ENCODE results near the gene CTPS1.

Gene CTPS1, protein sequence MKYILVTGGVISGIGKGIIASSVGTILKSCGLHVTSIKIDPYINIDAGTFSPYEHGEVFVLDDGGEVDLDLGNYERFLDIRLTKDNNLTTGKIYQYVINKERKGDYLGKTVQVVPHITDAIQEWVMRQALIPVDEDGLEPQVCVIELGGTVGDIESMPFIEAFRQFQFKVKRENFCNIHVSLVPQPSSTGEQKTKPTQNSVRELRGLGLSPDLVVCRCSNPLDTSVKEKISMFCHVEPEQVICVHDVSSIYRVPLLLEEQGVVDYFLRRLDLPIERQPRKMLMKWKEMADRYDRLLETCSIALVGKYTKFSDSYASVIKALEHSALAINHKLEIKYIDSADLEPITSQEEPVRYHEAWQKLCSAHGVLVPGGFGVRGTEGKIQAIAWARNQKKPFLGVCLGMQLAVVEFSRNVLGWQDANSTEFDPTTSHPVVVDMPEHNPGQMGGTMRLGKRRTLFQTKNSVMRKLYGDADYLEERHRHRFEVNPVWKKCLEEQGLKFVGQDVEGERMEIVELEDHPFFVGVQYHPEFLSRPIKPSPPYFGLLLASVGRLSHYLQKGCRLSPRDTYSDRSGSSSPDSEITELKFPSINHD

DNA sequence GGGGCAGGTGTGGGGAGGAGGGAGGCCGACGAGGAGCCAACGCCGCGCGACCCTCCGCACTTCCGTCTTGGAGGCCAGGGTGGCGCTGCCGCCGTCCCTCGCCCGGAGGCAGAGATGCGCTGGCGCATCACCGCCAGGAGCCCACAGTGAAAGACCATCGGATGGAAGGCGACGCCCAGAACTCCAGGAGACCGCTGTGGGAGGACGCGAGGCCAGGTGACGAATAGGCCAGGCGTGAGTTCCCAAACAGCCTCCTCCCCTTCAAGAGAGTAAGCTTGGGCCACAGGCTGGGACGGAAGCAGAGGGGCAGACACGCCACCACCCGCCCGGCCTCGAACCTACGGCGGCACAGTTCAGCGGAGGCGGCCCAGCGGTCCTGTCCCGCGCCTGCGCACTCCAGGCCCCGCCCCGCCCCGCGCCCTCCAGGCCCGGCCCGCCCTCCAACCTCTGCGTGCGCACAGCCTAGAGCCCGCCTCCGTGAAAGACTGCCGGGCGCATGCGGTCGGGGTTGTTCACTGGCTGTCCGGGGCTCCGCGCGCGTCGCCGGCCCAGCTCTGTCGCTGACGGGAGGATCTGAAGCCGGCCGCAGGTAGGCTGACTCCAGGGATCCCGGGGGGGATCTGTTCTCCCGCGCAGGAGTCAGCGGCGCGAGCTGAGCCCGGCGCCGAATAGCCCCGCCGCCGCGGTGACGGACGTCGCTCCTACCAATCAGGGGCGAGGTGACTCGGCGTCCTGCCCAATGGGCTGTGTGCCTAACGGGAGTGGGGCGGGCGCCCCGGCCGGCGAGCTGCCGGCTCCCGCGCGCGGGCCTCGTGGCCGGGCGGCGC is at the start of gene CTPS1:
Gene CTPS1, plus strand, starts transcription at position 456 of the 827 bp plus-strand sequence. CDS start 3,595 bp downstream, outside the sequence.
- DNase-seq: peak; percentile 98

DNA sequence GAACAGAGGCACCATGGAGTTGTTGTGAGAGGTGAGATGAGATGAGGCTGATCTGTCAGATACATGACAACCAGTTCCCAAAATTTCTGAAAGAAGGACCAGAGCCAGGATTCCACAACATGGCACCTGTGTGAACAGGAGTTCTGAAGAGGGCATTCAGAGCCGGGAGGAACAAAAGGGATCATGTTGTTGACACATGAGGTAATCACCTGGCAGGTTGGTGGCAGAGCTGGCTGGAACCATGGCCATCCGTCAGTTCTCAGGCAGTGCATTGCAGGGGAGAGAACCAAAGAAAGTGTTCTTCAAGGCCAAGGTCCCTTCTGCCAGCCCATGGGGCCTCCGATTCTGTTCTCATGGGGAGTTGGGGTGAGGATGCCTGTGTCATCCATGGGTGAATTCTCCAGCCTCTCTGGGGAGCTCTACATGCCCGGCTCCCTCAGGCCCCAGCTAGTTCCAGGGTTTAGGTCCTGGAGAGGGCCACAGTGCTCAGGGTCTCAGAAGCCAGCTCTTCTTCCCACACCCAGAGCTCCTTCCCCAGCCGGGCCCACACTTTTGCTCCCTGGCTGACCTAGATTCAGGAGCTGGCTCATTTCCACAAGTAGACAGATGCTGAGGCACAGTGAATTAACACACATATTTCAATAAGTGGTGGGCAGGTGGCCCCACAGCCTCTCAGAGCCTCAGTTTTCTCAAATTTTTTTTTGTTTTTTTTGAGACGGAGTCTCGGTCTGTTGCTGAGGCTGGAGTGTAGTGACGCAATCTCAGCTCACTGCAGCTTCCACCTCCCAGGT is 49.1 kb upstream of the CTPS1 start:
- DNase-seq: no peak

DNA sequence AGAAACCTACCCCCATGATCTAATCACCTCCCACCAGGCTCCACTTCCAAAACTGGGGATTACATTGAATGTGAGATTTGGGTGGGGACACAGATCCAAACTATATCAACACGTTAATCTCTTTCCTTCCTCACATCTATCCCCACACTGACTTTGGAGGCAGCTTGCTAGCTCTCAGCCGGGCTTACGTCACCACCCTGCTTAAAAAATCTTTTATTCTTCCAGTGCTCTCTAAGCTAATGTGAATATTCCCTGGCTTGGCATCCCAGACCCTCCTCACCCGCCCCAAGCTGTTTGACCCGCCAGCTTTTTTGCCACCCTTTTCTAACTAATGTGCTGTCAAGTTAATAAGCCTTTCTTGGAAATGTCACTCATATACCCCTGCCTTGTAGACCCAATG is 47.9 kb upstream of the CTPS1 start:
- no peak for DNase-seq

DNA sequence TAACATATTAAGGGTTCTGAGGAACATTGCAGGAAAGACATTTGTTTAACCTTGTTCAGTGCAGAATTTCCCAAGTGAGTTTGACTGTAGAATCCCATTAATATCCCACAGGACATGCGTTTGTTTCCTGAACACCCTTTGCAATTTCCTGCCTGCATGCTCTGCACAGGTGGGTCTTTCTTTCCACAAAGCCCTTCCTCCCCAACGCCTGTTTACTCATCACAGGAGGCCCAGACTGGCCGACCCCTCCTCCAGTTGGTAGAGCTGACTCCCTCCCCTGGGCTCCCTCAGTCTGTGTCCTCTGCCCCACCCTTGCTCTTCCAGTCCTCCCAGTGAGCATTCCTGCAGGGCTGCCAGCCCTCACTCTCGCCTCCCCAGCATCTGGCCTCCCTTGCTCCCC is 47.5 kb upstream of the CTPS1 start:
- no peak for DNase-seq

DNA sequence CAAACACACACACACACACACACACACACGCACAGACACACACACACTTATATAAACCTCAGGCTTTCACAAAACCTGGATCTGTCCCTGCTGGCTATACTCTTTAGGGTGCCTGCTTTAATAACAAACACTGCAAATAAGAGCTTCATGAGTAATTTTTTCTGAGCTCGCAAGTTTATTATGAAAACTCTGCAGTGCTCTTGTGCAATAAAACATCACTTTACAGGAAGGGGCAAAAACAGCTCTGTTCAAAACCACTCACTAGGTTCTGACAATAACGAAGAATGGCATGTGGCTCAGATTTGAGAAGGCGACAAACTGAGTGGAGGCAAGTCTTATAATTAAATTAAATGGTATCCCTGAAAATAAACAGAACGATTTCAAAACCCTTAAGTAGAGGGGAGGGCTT is 42.6 kb upstream of the CTPS1 start:
- DNase-seq: no peak

DNA sequence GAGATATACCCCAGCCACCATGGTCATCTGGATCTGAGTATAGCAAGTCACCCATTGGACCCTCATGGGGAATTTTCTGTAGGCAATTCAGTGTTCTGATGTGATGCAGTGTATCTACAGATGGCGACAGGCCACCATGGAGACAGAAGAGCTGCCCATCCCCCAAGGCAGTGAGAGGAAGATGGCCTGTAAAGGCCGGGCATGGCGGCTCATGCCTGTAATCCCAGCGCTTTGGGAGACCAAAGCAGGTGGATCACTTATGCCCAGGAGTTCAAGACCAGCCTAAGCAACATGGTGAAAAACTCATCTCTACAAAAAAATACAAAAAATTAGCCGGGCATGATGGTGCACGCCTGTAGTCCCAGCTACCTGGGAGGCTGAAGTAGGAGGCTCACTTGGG is 41.1 kb upstream of the CTPS1 start:
- no peak for DNase-seq

DNA sequence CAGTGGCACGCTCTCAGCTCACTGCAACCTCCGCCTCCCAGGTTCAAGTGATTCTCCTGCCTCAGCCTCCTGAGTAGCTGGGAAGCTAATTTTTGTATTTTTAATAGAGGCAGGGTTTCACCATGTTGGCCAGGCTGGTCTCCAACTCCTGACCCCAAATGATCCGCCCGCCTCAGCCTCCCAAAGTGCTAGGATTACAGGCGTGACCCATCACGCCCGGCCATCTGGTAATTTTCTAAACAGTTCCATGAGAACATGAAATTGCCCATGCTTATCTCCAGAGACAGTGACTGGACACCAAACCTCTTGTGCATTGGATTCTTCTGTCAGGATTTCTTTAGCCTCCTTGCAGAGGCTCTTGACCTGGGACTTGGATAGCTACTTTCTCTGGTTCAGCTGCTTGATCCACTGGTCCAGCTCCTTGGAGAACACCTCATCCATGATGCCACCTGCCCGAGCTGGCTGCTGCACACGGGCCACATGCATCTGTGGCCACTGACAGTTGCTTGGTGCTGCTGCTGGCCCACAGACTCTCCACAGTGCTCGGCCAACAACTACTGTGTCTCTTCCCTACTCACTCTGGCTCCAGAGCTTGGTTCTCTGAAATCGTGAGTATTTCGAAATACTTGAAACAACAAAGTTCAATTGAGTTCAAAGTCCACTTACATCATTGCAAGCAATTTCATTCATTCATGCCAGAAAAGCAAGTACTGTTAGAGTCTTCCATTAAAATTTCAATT is 40.0 kb upstream of the CTPS1 start:
- no peak for DNase-seq

DNA sequence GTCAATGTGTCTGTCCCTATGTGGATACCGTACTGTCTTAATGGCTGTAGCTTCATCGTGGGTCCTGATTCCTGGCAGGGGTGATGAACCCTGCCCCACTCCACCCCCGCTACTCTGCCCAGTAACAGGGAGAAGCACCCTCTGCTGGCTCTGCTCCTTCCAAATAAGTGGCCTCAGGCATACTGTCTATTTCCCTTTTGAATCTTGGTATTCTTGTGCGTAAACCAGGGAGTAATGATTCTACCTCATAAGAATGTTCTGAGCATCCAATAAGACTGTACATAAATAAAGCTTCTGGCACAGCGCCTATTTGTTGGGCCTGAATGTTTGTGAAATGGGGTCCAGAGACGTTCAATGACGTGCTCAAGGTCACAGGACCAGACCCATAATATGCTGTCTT is 35.2 kb upstream of the CTPS1 start:
- no peak for DNase-seq

DNA sequence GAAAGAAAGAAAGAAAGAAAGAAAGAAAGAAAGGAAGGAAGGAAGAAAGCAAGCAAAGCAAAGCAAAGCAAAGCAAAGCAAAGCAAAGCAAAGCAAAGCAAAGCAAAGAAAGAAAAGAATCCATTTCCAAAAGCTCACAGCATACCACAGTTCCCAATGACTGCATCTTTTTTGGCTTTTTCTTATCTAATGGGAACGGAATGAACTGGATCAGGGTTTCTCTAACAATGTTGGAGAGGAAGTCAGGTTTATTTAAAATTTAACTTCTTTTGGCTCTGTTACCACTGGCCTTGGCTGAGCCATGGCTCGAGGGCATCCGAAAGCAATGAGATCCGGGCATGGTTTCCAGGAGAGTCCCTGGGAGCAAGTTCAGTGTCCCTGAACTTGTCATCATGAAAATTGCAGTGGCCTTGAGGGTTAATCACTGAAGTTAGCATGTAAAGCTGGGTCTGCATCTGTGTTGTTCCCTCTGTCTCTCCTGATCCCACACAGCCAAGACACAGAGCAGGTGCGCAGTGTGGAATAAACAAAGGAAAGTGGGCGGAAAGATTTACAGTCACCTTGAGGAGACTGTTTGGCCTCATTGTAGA is 34.6 kb upstream of the CTPS1 start:
- DNase-seq: no peak

DNA sequence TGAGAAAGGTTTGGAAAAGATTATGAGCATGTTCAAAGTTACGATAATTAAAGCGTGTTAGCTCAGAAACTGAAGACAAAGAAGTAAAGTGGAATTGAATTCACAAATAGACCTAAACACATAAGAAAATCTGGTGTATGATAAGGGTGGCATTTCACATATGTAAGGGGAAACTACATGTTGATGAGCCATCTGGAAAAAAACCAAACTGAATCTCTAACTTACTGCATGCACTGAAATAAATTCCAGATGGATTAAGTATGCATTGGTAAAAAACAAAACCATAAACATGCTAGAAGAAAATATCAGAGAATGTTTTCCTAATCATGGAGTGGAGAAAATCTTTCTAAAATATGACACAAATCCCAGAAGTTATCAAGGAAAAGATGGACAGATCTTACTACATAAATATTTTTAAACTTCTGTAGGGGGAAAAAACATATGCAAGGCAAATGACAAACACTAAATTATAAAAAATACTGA is 34.0 kb upstream of the CTPS1 start:
- DNase-seq: no peak

DNA sequence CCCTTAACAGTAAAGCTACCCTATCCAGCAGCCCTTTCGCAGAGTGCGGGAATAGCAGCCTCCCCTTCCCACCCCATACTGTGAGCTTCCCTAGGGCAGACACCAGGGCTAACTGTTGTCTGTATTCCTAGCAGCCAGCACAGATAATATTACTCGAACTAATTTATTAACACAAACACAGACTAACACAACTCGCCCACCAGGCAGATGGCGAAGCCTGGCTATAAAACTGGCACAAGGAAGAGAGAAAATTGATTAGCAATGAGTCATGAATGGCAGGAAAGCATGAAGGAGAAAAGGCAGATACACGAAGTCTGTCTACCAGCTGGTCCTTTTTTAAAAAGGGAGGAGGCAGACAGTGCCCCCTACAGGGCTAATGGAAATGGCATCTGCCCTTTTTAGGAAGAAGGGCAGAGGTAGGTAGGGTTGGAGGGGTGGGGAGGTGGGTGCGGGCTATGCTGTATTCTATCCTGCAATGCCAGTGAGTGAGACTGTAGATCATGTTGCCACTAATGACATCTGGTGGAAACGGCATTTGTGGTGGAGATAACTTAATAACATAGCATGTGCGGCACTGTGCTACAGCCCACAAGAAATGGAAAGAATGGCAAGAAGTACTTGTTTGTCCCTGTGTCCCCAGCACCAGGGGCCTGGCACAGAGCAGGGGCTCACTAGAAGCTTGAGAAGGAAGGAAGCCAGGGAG is 30.6 kb upstream of the CTPS1 start:
- peak; percentile 43 for DNase-seq

DNA sequence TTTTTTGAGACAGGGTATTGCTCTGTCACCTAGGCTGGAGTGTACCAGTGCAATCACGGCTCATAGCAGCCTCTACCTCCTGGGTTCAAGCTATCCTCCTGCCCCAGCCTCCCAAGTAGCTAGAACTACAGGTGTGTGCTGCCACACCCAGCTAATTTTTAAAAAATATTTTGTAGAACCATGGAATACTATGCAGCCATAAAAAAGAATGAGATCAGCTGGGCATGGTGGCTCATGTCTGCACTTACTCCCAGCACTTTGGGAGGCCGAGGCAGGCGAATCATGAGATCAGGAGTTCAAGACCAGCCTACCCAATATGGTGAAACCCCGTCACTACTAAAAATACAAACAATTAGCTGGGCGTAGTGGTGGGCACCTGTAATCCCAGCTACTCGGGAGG is 29.9 kb upstream of the CTPS1 start:
- no peak for DNase-seq

DNA sequence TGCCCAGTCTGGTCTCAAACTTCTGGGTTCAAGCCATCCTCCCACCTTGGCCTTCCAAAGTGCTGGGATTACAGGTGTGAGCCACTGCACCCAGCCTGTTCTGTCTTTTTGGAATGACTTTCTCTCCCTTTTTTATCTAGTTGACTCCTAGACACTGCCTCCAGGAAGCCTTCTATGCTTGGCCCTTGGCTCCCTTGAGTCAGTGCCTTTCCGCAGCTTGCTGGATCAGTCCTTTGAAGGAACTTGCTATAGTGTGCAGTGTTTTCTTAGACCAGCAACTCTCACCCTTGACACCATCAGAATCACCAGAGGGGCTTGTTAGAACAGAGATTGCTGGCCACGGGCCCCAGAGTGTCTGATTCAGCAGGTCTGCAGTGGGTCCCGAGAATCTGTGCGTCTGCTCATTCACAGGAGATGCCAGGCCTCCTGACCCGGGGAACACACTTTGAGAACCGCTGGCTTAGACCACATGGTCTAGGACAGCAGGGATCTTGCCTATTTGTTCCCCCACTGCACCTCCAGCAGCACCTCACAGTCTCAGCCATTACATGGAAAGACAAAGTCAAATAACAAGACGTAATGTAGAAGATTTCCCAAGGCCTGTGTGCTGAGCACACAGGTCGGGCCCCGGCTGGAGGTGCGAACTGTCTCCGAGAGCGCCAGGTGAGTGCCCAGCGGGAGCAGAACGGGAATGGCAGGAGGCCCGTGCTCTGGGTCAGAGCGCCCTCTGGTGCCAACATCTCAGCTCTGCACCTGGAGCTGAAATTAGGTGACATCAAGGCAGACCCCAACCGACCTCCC is 27.4 kb upstream of the CTPS1 start:
- DNase-seq: peak; percentile 67

DNA sequence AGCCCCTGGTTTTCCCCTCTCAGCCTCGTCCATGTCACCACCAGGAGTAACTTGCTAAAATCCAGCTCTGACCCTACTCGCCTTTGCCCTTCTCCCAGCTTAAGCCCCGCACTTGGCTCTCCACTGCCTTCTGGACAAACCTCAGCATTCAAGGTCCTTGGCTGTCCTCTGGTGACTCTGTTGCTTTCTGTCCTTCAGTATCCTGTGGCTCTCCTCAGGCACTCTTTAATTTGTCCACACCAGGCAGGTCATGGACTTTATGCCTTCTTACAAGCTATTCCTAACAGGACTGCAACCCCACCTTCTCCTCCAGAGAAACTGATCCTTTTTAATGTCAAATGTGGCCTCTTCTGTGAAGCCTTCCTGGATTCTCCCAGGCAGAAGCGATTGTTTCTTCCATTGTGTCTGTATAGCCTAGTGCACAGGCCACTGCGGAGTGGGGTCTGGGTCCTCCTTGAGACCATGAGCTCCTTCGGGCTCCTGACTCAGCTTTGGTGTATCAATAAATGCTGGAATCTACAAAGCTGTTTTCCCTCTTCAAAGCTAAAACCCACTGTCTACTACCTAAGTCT is 26.7 kb upstream of the CTPS1 start:
- DNase-seq: no peak

DNA sequence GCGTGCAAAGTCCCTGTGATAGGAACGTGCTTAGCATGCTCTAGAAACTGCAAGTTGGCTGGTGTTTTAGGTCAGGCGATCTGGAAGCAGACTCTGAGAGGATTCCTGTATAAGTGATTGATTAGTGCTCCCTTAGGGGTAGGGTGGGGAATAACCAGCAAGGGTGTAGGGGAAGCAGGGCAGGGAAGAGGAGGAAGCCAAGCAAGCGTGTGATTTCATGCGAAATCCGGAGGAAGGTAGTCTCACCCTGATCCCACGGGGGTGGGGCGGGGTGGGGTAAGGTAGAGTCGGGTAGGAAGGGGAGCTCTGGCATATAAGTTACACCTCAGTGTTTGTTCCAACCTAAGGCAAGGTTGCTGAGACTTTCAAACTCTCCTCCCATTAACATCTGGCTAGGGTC is 24.9 kb upstream of the CTPS1 start:
- DNase-seq: no peak

DNA sequence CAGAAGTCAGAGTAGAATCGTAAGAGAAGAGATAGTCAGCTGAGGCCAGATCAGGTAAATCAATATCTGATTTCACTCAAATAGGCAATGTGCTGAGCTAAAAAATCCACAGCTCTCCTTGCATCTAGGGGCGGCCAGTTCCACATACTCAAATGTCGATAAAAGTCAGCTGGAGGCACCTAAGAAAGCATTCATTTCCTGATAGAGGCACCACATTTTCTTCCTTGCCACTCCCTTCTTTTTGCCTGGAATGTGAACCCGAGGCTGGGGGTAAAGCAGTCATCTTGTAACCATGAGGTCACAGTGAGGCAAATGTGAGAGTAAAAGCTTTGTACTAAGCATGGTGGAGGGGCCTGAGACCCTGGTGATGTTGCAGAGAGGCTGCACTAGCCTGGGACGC is 24.2 kb upstream of the CTPS1 start:
- DNase-seq: no peak

DNA sequence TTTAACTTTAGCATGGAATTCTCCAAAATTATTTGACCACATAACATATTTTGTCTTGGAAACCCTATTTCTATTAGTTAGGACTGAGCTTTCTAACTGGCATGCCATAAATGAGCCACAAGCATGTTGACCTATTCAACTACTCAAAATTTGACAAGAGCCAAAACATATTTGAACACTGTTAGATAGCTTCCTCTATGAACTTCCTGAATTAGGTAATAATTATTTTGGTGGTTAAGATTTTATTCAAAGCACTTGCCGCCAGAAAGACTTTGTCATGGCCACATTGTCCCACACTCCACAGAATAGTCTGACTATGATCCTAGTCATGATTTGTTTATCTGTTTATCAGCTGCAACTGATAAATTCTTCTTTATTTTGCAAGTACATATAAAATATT is 23.1 kb upstream of the CTPS1 start:
- no peak for DNase-seq

DNA sequence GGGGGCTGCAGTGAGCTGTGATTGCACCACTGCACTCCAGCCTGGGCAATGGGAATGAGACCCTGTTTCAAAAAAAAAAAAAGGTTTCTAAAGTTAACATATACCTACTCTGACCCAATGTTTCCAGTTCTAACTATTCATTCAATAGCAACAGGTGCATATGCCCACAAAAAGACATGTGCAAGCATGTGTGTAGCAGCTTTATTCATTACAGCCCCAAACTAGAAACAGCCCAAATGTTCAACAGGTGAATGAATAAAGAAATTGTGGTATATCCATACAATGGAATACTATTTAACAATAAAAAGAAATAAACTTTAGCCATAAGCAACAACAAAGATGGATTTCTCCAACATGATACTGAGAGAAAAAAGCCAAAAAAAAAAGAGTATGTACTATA is 21.3 kb upstream of the CTPS1 start:
- no peak for DNase-seq

DNA sequence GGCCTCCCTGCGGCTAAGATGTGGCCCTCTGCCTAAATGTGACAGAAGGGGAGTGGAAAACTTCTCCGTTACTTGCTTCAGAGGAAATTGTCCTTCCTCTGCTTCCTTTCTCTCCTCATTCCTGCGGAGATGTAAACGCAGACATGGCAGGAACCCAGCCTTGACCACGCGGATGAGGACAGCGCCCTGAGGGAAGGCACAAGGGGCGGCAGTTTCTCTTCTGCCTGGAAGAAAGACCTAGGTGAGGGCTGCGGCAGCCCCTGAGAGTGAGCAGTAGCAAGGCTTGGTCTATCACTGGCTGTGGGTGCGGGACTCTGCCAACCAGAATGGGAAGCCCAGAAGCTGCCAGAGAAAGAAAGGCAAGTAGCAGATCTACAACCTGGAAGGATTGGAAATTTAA is 14.0 kb upstream of the CTPS1 start:
- no peak for DNase-seq

DNA sequence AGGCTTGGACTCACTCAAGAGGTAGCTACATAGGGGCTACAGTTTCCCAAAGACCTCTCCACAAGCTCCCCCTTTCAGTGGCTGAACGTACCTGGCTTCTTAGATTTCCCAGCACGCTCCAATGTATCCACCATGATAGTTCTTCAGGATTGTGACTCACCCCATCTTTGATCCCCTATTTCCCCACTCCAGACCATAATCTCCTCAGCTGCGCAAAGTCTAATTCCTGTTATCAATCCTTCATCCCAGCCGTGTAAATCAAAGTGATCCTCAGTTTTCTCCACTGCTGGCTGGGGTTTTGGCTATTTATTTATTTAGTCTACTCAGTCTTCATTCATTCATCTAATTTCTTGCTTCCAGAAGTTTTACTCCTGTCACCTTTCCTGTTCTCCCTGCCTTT is 13.1 kb upstream of the CTPS1 start:
- no peak for DNase-seq

Measured in left hindlimb (tissue), 1 donor.